HG03108 (cell line): ENCODE measurements around the gene EXOC4.
"Not testable (repeated sequence)": the region's sequence is repeated elsewhere in the genome, so short reads cannot be mapped to it uniquely, and the experiment has no call there.

Source experiments
- ATAC-seq: cut with Tn5 transposase; IDR thresholded peaks from one replicate; pipeline ENCODE4 v1.9.1; 2021; ENCODE audit warnings: moderate library complexity; ENCODE audit not compliant: unreplicated experiment

Gene EXOC4

GRCh38 chr7:133313575-133313974 lies 60.7 kb downstream of the EXOC4 start:
- no peak for ATAC-seq

GRCh38 chr7:133314084-133314483 lies 61.2 kb downstream of the EXOC4 start:
- no peak for ATAC-seq

- no peak for ATAC-seq
These were observed 62.6 kb downstream of the EXOC4 start for GRCh38 chr7:133315332-133316040.

GRCh38 chr7:133319842-133320241 lies 67.0 kb downstream of the EXOC4 start:
- ATAC-seq, result no peak

- ATAC-seq, result no peak
These were observed 68.0 kb downstream of the EXOC4 start for GRCh38 chr7:133320891-133321290.

GRCh38 chr7:133321366-133321765 lies 68.5 kb downstream of the EXOC4 start:
- not testable (repeated sequence) for ATAC-seq

- ATAC-seq, result not testable (repeated sequence)
These were observed 73.9 kb downstream of the EXOC4 start for GRCh38 chr7:133326745-133327144.

- ATAC-seq, result not testable (repeated sequence)
These were observed 75.1 kb downstream of the EXOC4 start for GRCh38 chr7:133328021-133328420.

GRCh38 chr7:133330085-133330484 lies 77.2 kb downstream of the EXOC4 start:
- ATAC-seq, result no peak

- ATAC-seq, result no peak
These were observed 79.0 kb downstream of the EXOC4 start for GRCh38 chr7:133331861-133332260.

- no peak for ATAC-seq
These were observed 86.9 kb downstream of the EXOC4 start for GRCh38 chr7:133339772-133340171.

GRCh38 chr7:133344275-133344674 lies 91.4 kb downstream of the EXOC4 start:
- ATAC-seq, result no peak

GRCh38 chr7:133345690-133346421 lies 93.0 kb downstream of the EXOC4 start:
- no peak for ATAC-seq

- ATAC-seq, result no peak
These were observed 95.4 kb downstream of the EXOC4 start for GRCh38 chr7:133348250-133348649.

GRCh38 chr7:133349101-133349500 lies 96.2 kb downstream of the EXOC4 start:
- ATAC-seq, result no peak

GRCh38 chr7:133352430-133352829 lies 99.6 kb downstream of the EXOC4 start:
- ATAC-seq, result no peak

- no peak for ATAC-seq
These were observed 100.9 kb downstream of the EXOC4 start for GRCh38 chr7:133353775-133354174.

GRCh38 chr7:133354546-133355324 lies 101.9 kb downstream of the EXOC4 start:
- no peak for ATAC-seq

- no peak for ATAC-seq
These were observed 102.4 kb downstream of the EXOC4 start for GRCh38 chr7:133355325-133355708.

GRCh38 chr7:133355822-133356221 lies 102.9 kb downstream of the EXOC4 start:
- ATAC-seq, result no peak

- no peak for ATAC-seq
These were observed 105.8 kb downstream of the EXOC4 start for GRCh38 chr7:133358708-133359107.

GRCh38 chr7:133359449-133359848 lies 106.6 kb downstream of the EXOC4 start:
- no peak for ATAC-seq
